Hepatocyte (in vitro differentiated cells): Measurements from ENCODE around the gene TMEM222.

Source experiments
- CTCF ChIP-seq: fragments of 200-600 bp; sonication (generic); IDR thresholded peaks from 2 replicates; pipeline ENCODE4 v1.5.1; 2016; ENCODE audit warnings: antibody characterized with exemption, mild to moderate bottlenecking; ENCODE audit not compliant: poor library complexity
- EZH2phosphoT487 ChIP-seq: fragments of 200-600 bp; sonication (generic); IDR thresholded peaks from one replicate; pipeline ENCODE4 v1.6.1; 2018; ENCODE audit warnings: antibody characterized with exemption, mild to moderate bottlenecking, low read depth, moderate library complexity; ENCODE audit not compliant: unreplicated experiment, severe bottlenecking

GRCh38 chr1:27356277-27356618, 34.3 kb downstream of the TMEM222 start:
- TF ChIP-seq CTCF (no peak), EZH2phosphoT487 (no peak)
